ENCODE results near the gene STXBP6. TPM values are rescaled to one million over a fixed set of nuclear protein-coding genes. Genes with fewer than 3 reads are reported as not detected.

The STXBP6 gene
- total and polyA plus RNA-seq, 2 donors (not counting 3 experiments of a cell fraction or from before 2014, with no cell fraction given): 0.06 TPM; not detected in 1

DNA sequence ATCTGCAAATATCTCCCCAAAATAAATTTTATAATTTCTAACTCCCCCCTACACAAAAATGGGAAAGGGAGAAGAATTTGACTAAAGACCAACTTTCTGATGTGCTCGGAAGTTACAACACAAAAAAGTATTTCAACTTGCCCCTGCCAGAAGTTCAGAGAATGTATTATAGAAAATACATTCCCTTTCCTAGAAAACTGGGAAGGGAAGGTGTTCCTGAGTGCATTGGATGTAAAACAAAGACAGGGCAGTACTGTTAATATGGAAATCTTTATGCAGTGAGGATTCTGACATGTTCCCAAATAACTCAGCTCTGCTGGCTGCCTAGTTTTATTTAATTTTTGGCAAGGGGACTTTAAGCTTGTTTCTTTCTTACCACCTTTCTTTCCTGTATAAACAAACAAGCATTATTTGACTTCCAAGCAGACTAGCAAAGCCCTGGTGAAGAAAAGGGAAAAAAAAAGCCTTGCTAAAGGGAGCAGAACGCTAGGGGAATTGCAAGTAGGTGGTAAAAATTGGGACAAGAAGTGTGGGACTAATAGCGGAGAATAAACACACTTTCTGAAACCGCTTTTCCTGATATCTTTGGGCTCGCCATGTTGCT, 124.1 kb downstream of the STXBP6 start:
- Histone ChIP-seq H3K9me3 (replicated peaks; ENCODE audit: control insufficient read depth, insufficient read depth, low read length) (no peaks in the 10 kb centered on the region), H3K4me3 (replicated peaks in 1 of 3; ENCODE audit: insufficient read depth in 1 of 3, low read depth in 1 of 3, low read length in 3 of 3) (no peak overlapping the region), H3K36me3 (ENCODE audit: control insufficient read depth in 2 of 2, extremely low read depth in 1 of 2, insufficient read depth in 2 of 2, low read length in 2 of 2) (no peaks in the 10 kb centered on the region), H3K4me1 (ENCODE audit: control insufficient read depth, extremely low read depth, insufficient read depth, low read length) (no peaks in the 10 kb centered on the region), H2AFZ (ENCODE audit: low read depth, low read length) (no peak overlapping the region), H3K79me2 (ENCODE audit: control insufficient read depth, insufficient read depth, low read length) (no peaks in the 10 kb centered on the region), H3K4me2 (ENCODE audit: insufficient read depth, low read length) (no peak overlapping the region), H3K27ac (ENCODE audit: insufficient read depth, low read depth, low read length) (no peak overlapping the region), H3K27me3 (ENCODE audit: control insufficient read depth in 2 of 2, insufficient read depth in 2 of 2, low read length in 2 of 2) (no peaks in the 10 kb centered on the region), H3K9me1 (replicated peaks; ENCODE audit: control insufficient read depth, extremely low read depth, insufficient read depth, low read length) (no peaks in the 10 kb centered on the region), H3K9ac (replicated peaks; ENCODE audit: extremely low read depth, insufficient read depth, low read length) (no peak overlapping the region), H4K20me1 (replicated peaks; ENCODE audit: control insufficient read depth, extremely low read depth, insufficient read depth, low read length) (no peaks in the 10 kb centered on the region)
- intact Hi-C loops (cut with micrococcal nuclease): no loop called here
- ChIA-PET POLR2A (no interaction called here), CTCF (no interaction called here)
- TF ChIP-seq MYC (IDR thresholded peaks at IDR 0.05; ENCODE audit: low read depth, low read length): no peak
- no peak for TF ChIP-seq POLR2A (IDR thresholded peaks at IDR 0.05; ENCODE audit: low read depth, low read length)
- FAIRE-seq (no peak), DNase-seq (ENCODE audit: low read depth, low spot score) (no peak)
- dilution Hi-C loops (cut with MboI; ENCODE audit: extremely low pct_ligation_motif_present, low sequenced_read_pairs): no loop called here
- BruUV-seq (replicated peaks): no TSS peak

DNA sequence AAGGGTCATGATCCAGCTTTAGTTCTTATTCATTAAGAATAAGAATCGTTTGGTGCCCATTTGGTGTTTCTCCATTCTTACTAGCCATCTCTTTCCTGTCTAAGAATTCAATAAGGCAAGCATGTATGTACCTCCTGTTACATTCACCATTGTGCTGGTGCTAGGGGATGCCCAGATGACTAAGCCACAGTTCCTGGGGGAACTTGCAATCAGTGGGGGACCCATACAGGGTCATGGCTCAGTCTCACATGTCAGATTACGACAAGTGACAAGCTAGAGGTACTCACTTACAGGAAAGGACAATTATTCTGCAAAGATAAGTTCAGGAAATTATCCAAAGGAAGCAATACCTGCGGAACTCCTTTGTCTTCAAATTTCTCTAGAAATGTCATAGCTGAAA, 125.4 kb downstream of the STXBP6 start:
- Histone ChIP-seq H3K4me2 (ENCODE audit: insufficient read depth, low read length) (no peak overlapping the region), H3K9me1 (replicated peaks; ENCODE audit: control insufficient read depth, extremely low read depth, insufficient read depth, low read length) (no peaks in the 10 kb centered on the region), H3K27ac (ENCODE audit: insufficient read depth, low read depth, low read length) (no peak overlapping the region), H4K20me1 (replicated peaks; ENCODE audit: control insufficient read depth, extremely low read depth, insufficient read depth, low read length) (no peaks in the 10 kb centered on the region), H3K4me1 (ENCODE audit: control insufficient read depth, extremely low read depth, insufficient read depth, low read length) (no peaks in the 10 kb centered on the region), H3K4me3 (replicated peaks in 1 of 3; ENCODE audit: insufficient read depth in 1 of 3, low read depth in 1 of 3, low read length in 3 of 3) (no peak overlapping the region), H3K27me3 (ENCODE audit: control insufficient read depth in 2 of 2, insufficient read depth in 2 of 2, low read length in 2 of 2) (no peaks in the 10 kb centered on the region), H3K9me3 (replicated peaks; ENCODE audit: control insufficient read depth, insufficient read depth, low read length) (no peaks in the 10 kb centered on the region), H3K9ac (replicated peaks; ENCODE audit: extremely low read depth, insufficient read depth, low read length) (no peak overlapping the region), H3K79me2 (ENCODE audit: control insufficient read depth, insufficient read depth, low read length) (no peaks in the 10 kb centered on the region), H2AFZ (ENCODE audit: low read depth, low read length) (no peak overlapping the region), H3K36me3 (ENCODE audit: control insufficient read depth in 2 of 2, extremely low read depth in 1 of 2, insufficient read depth in 2 of 2, low read length in 2 of 2) (no peaks in the 10 kb centered on the region)
- no peak for FAIRE-seq
- DNase-seq (ENCODE audit: low read depth, low spot score): no peak
- dilution Hi-C loops (cut with MboI; ENCODE audit: extremely low pct_ligation_motif_present, low sequenced_read_pairs): no loop called here
- intact Hi-C loops (cut with micrococcal nuclease): no loop called here
- POLR2A ChIA-PET: no interaction called here
- TF ChIP-seq, protein P1, sequence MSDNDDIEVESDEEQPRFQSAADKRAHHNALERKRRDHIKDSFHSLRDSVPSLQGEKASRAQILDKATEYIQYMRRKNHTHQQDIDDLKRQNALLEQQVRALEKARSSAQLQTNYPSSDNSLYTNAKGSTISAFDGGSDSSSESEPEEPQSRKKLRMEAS (IDR thresholded peaks at IDR 0.05; ENCODE audit: insufficient read depth, insufficient read length): no peak
- TF ChIP-seq MYC (IDR thresholded peaks at IDR 0.05; ENCODE audit: low read depth, low read length) (no peak), GATA2 (IDR thresholded peaks at IDR 0.05; ENCODE audit: insufficient read depth, insufficient read length, low read depth, low read length) (no peak), POLR2A (IDR thresholded peaks at IDR 0.05; ENCODE audit: low read depth, low read length) (no peak), POLR2AphosphoS5 (IDR thresholded peaks at IDR 0.05; ENCODE audit: insufficient read depth, low read depth, low read length) (no peak), FOS (IDR thresholded peaks at IDR 0.05; ENCODE audit: borderline replicate concordance, insufficient read depth, low read length) (no peak), JUN (IDR thresholded peaks at IDR 0.05; ENCODE audit: borderline replicate concordance, insufficient read depth, insufficient read length, low read depth) (no peak), EZH2 (IDR thresholded peaks at IDR 0.05; ENCODE audit: borderline replicate concordance, low read depth, low read length, severe bottlenecking) (no peak)
- TF ChIP-seq, protein P2, sequence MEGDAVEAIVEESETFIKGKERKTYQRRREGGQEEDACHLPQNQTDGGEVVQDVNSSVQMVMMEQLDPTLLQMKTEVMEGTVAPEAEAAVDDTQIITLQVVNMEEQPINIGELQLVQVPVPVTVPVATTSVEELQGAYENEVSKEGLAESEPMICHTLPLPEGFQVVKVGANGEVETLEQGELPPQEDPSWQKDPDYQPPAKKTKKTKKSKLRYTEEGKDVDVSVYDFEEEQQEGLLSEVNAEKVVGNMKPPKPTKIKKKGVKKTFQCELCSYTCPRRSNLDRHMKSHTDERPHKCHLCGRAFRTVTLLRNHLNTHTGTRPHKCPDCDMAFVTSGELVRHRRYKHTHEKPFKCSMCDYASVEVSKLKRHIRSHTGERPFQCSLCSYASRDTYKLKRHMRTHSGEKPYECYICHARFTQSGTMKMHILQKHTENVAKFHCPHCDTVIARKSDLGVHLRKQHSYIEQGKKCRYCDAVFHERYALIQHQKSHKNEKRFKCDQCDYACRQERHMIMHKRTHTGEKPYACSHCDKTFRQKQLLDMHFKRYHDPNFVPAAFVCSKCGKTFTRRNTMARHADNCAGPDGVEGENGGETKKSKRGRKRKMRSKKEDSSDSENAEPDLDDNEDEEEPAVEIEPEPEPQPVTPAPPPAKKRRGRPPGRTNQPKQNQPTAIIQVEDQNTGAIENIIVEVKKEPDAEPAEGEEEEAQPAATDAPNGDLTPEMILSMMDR (IDR thresholded peaks at IDR 0.05; ENCODE audit: extremely low read depth in 1 of 2, insufficient read depth in 1 of 2, low read depth in 1 of 2, low read length in 2 of 2): no peak
- no TSS peak for BruUV-seq (replicated peaks)
- CTCF ChIA-PET: no interaction called here

All from endothelial cell of umbilical vein (primary cell).